UCSD-AML1 (cell line): Measurements from ENCODE around the gene WDR6.

Experiments used
- DNase-seq: peaks from one replicate; lab custom pipeline; 2025; ENCODE audit not compliant: unreplicated experiment; lab: John Stamatoyannopoulos, UW

WDR6 gene

DNA sequence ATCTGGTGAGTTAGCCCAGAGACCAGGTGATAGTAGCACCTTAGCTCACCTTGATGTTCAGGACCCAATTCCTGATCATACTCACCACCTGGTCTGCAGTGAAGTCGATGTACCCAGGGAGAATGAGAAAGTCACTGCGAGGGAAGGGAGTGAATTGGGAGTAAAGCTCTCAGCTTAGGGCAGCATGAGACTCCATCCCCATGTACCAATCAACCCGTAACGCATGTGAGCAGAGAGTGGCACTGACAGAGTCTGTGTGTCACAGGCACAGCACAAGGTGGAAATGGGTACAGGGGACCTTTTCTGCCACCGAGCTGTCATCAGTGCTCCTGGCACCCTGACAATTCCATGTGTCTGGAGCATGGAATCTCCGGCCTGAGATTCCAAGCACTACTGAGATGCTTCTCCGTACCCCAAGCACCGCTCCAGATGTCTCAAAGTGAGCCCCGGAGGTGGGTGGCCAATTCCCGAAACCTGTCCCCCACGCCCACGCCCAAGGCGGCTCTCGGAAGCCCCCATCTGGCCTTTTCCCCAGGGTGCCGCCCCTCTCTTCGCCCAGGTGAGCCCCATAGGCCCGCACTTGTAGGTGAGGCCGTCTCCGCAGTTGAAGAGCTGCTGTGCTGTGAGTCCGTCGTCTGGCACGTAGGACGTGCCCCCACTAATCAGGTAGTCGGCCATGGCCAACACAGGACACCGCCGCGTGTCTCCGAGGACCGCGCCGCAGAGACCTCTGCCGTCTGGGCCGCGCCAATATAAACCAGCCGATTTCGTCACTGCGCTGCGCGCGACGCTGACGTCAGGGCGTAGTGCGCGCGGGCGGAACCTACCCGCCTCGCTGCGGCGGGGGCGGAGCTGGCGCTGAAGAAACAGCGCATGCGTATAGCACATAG, 21.7 kb downstream of the WDR6 start, which contains the start of gene IMPDH2:
Gene IMPDH2 (minus strand): TSS at position 726 of the 890 bp plus-strand sequence. CDS start 48 bp downstream, at position 678.
- DNase-seq = peak; percentile 96

DNA sequence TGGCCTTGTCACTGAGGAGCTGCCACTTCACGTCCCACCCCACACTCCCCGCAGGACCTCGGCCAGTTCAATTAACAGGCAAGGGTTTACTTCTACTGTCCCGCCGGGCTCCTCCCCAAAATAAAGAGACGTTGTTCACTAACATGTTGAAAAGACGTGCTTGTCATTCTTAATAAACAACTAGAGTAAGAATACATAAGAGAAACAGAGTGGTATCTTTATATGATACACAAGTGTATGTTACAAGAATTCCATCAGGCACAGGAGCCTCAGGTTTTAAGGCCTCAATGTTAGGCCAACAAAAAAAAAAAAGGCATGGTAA, 22.3 kb downstream of the WDR6 start:
- DNase-seq = no peak

DNA sequence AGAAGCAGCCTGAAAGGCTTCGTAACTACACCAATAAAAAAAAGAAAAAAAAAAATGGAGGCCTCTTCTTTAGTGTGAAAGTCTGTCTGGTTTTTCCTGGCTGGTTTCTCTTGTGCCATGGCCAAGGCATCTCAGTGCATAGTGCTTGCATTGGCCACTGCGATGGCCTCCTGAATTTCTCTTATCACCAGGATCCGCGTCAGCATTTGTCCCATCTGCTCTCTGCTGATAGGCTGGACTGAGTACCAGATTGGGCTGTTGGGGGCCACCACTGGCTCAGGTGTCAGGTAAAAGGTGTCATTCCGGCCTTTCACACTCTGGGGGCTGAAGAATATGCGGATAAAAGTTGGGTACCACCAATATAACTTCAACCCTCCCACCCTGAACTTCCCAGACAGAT, 23.1 kb downstream of the WDR6 start:
- no peak for DNase-seq

DNA sequence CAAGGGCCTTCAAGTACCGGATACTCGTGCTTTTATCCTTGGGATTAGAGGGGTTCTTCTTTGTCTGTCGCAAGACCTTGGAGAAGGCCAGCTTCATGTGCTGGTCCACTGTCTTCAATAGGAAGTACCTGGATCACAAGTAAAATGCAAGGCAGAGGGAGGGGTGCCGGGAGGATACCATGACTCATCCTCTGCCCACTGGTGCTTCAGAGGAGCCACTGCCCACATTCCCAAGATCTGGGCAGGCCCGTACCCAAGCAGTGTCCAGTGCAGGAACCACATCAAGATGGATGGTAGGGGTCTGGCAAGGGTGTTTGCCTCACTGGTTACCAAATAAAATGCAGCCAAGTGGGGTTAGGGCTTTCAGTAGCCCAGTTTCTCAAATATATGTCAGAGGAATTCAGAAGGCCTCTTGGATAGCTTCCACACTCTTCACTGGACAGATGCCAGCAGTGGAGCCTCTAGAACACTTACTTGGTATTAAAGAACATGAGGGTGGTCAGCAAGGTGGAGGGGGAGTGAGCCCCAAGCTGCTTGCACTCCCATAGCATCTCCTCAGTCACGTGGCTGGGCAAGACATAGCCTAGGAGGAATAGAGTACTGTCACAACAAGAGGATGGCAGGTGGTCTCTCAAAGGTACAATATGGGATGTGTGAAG, 25.6 kb downstream of the WDR6 start:
- DNase-seq = no peak

DNA sequence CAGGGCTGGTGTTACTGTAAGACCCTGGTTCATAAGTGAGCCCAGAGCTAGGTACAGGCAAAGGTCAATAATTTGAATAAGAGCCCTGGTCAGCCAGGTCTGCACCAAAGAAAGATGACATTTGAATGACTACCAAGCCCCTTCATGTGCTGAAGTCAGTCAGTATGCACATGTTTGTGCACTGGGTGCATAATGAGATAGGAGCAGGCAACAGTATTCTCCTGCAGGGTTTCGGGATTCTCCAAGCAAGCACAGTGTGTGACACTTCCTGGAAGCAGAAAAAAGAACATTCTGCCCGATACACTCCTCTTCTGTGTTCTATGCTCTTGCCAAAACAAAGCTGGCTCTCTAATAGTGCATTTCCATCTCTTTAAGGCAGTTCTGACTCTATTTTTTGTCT, 27.5 kb downstream of the WDR6 start:
- DNase-seq = no peak

DNA sequence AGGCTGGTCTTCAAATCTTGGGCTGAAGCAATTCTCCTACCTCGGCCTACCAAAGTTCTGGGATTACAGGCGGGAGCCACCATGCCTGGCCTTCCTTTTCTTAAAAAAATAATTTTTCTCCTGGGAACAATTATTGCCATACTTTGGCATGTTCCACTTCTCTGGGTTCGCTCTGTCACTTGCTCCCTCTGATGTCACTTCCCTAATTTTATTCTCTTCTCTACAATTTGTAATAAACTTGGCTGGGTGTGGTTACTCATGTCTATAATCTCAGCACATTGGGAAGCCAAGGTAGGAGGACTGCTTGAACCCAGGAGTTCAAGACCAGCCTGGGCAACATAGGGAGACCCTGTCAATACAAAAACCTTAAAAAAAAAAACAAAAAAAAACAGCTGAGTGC, 28.1 kb downstream of the WDR6 start:
- DNase-seq = no peak

DNA sequence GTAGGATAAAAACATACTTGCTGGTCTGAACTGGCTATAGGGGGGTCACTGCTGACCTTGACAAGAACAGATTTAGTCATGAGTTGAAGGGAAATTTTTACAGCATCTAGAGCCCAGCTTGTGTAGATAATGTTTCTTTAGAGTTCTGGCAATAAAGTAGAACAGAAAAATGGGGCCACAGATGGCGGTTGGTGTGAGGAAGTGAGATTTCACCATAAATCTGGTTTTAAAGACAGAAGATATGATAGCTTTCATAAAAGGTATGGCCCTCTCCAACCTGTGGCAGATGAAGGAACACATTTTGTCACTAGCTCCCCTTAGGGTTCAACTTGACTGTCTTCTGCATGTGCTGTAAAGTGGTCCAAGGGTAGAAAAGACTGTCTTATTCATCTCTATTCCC, 46.4 kb downstream of the WDR6 start:
- DNase-seq = no peak

DNA sequence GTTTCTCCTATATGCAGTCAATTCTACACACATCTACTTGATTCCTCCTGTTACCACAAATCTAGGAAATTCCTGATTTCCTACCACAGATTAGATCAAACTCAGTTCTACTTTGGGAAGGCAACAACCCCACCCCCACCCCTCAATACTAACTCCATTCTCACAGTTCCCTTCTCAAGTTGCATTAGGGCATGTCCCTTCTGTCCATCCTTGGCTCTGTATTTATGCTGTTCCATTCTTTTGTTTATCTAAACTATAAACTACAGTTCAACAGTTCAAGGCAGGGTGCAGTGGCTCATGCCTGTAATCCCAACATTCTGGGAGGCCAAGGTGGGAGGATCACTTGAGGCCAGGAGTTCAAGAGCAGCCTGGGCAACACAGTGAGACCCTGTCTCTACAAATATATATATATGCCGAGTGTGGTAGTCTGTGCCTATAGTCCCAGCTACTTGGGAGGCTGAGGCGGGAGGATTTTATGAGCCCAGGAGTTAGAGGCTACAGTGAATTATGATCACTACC, 47.2 kb downstream of the WDR6 start:
- no peak for DNase-seq

DNA sequence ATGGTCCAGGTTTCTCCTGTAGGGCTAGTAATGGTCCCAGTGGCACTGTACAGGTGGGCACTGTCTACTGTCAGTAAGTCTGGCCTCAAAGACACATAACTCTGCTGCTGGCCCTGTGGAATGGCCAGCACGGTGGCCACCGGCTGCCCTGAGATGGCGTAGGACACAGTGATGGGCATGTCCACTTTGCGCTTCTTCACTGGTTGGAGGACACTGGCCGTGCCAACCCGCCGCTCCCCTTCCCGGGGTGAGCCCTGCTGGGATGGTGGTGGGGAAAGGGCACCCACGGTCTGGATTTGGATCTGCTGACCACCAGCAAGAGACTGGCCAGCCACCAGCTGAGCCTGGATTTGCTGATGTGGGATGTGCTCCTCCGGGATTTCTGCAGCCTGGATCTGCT, 50.1 kb downstream of the WDR6 start:
- DNase-seq = no peak

DNA sequence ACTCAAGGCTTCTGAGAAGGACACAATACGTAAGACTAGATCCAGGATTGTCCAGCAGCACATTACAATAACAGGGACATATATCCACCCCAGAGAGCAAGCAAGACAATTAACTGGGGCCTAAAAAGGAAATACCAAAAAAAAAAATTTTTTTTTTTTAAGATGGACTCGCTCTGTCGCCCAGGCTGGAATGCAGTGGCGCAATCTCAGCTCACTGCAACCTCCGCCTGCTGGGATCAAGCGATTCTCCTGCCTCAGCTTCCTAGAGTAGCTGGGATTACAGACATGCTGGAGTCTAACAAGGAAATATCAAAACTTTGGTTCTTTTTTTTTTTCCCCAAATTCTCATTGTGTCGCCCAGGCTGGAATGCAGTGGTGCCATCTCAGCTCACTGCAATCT, 50.8 kb downstream of the WDR6 start:
- DNase-seq = no peak
